Endometrial microvascular endothelial cells (primary cell): ENCODE measurements around the gene SDC1. TPM values are rescaled to one million over a fixed set of nuclear protein-coding genes. Genes with fewer than 3 reads are reported as not detected.
"Not testable (repeated sequence)": the region's sequence is repeated elsewhere in the genome, so short reads cannot be mapped to it uniquely, and the experiment has no call there.

Experiments used
- in situ Hi-C: cut with HindIII; loops from 2 replicates; pipeline ENCODE4 v1.10.0; 2017; ENCODE audit warnings: low sequenced_read_pairs, low pct_unique_long_range_greater_than_20kb; ENCODE audit errors: inconsistent ontology term
- total RNA-seq: library from RNA; depleted of rRNA; stranded (reverse); fragments of >200 nt; gene quantifications from one replicate; pipeline ENCODE4 v1.2.3, GENCODE V29; 2015; ENCODE audit errors: inconsistent ontology term

The SDC1 gene
- total RNA-seq, 1 donor from 2014 or later, result 2.9 TPM

DNA sequence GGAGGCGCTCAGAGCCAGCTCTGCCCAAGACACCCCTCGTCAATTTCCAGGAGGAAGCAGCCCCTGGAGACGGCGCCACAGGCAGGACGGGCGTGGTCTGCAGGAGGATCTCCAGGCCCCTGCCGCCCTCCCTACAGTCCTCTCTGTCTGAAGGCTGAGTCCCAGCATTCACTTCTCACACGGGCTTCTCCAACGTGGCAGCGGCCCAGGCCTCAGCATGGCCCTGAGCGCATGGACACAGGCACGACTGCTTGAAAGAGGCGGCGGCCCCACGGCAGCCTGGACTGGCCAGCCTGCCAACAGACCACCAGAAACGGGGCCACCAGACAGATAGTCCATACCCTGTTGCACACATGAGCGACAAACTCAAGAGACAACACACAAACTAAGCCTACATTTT, 23.3 kb downstream of the SDC1 start:
- in situ Hi-C loops, result no loop called here

DNA sequence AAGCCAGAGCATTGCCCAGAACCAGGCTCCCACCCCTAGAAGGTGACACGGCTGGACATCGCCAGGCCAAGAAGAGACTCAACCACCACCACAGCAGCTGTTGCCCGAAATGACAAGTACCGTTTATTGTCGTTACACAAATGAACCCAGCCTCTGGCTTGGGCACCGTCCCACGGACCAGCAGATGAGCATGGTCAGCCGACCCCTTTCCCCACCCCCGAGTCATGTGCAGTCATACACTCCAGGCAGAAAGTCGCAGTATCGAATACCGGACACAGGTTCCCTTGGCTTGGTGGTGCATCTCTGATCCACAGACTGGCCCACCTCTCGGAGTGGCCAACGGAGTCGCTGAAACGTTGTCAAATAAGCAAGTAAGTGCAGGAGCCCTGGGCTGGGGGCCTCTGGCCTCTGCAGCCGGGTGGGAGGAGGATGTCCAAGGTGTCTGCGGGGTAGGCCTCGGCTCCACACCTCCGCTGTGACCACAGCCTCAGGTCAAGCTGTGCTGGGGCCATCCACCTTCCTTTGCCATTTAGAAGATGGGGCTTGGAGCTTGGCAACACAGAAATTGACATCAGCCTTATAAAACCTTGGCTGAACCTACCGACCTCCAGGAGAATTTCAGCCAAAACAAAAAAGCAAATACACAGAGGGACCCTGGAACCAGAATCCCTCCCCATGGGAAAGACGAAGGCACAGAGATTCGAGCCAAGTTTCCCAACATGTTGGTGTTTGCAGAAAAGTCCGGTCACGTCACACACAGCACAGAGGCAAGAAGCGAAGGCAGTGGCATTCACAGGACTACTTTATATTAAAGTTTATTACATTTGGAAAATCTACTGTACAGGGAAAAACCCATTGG, 24.0 kb downstream of the SDC1 start:
- in situ Hi-C loops, result no loop called here

DNA sequence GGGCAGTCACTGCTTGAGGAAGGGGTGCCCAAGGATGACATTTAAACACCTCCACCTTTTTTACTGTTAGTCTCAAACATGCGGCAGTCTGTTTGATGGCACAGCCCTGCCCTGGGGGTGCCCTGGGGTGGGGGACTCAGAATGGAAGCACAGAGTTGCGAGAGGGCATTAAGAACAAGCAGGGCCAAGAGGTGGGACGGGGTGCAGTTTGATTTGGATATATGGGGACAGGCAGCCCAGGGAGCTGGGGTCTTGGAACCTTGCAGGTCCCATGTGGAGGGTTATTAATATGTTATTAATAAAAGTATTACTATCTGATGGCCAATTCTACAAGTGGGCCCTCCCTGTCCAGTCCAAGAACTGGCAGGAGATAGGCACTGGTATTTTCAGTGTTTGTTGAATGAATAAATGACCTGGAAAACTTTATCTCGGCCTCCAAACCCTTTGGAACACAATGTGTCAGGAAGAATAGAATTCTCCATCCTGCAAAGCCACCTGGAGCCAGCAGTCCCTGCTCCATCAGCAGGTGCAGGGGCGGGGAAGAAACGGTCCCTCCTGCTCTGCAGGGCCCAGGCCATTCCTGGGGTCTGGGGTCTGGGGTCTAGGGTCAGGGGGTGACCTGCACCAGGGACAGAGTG, 25.2 kb downstream of the SDC1 start:
- in situ Hi-C loops, result no loop called here

DNA sequence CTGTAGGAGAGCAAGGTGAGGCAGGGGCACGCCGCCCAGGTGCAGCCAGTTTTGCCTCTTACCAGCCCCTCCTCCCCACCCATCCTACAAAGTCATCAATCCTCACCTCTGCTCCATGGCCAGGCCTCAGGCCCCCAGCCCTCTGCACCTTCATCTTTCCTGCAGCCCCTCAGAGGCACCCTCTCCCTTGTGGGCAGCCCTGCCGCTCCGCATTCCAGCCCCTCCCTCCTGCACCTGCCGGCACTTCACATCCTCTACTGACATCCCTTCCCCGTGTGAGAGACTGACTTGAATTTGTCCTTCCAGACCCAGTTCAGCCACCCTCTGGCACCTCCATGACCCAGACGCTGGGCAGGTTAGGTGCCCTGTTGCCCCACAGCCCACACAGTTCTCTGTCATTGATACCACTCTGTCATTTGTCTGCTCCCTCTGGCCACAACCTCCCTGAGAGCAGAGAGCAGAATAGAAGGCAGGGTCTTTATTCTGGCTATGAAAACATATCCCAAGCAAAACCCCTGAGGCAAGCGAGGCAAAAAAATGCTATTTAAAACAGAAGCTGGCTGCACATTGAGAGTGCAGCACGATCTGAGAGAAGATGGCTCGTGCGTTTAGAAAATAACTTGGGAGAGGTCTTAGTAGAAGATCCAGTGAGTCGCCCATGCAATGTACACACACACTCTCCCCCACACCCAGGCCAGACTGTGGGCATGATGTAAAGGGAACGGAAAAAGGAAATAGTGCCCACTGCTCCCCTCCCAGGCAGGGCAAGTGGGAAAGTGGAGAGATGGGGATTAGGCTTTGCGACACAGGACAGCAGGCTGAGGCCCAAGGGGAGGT, 25.9 kb downstream of the SDC1 start:
- in situ Hi-C loops, result no loop called here

DNA sequence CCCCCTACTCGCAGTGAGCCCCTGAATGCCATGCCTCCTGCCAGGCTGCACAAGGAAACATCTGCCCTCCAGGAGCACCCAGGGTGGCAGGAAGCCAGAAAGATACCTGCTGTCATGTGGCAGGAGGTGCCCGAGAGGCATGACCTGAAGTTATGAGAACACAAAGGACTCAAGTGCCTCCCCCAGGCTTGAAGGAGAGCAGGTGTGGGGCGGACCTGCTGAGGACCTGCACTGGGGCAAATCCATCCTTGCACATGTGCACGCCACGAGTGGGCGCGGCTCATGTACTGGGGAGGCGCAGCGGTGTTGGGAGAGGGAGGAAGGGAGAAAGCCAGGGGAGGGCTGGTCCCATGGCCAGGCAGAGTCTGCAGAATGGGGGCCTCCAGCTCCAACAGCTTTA, 26.9 kb downstream of the SDC1 start:
- in situ Hi-C loops, result no loop called here

DNA sequence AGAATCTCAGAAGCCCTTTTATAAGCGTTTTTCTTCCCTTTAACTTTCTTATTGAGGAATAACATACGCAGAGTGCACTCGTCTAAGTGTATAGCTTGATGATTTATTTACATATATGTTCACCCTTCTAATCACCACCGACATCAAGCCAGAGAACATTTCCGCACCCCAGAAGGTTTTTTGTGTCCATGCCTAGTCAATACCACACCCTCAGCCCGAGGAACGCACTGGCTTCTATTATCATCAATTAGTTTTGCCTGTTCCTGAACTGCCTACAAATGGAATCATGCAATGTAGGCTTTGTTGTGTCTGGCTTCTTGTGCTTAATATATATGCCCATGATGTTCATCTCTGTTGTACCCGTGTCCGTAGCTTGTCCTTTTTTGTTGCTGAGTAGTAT, 27.7 kb downstream of the SDC1 start:
- in situ Hi-C loops, result no loop called here

DNA sequence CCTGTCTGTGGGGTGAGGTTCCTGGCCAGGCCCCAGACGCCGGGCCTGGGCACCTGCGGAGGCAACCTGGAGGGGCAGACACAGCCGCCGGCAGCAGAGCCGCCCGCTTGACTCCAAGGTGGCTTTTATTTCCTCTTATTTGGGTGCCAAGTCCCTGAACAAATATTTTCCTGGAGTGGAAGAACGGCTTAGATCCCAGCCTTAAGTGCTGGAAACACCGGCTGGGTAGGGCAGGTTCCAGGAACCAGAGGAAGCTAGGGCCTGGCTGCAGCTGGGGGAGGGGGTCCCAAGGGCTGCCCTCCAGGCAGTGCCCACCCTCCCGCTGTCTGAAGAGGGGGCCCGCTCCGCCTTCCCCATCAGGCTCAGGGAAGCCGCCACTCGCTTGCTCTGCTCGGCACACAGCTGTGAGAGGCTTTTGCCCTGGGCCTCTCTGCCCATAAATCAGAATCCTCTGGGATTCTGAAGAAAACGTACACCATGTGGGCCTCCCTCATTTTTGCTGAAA, 28.2 kb downstream of the SDC1 start:
- in situ Hi-C loops, result no loop called here

DNA sequence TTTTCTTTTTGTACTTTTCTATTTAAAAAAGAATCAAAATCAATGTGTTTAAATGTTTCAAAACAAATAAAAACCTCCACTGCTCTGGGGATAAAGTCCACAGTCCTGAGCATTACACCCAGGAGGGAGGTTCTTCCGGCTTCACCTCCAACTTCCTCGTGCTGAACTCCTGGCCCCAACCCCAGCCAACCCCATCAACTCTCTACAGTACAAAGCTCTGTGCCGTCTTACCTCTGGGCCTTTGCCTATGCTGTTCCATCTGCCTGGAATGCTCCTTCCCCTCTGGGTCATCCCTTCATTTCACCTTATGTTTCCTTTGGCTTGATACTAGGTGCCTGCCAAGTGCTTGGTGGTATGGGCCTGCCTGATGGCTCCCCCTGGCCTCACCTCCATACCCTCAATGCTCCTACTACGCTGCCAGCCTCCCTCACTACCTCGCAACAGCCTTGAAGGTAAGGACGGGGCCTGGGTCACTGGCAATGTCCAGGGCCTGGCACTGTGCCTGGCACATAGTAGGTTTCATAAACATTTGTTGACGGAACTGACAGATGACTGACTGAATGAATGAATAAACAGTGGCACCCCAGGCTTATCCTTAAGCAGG, 28.8 kb downstream of the SDC1 start:
- in situ Hi-C loops, result no loop called here

DNA sequence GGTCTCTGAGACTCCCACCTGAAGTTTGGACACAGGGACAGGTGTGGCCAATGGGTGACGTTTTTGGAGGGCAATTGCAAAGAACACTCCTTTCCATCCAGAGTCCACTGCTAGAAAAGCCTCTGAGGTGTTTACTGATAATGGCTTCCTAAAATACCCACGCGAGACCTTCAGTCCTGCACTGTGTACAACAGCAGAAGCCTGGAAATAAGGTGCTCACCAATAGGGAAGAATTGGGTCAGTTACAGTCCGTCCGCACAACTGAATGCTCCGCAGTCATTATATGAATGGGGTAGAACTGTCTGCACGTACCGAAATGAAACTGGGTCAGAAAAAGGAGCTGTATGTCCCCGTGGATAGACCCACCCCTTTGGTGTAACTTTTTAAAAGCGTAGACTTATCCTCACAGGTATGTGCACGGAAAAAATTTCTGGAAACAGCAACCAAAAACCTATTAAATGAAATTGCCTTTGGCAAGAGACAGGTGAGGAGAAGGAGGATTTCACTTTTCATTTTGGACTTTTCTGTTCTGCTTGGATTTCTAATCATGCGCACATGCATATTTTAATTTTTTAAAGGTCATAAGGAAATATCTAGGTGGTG, 29.4 kb downstream of the SDC1 start:
- in situ Hi-C loops, result no loop called here

DNA sequence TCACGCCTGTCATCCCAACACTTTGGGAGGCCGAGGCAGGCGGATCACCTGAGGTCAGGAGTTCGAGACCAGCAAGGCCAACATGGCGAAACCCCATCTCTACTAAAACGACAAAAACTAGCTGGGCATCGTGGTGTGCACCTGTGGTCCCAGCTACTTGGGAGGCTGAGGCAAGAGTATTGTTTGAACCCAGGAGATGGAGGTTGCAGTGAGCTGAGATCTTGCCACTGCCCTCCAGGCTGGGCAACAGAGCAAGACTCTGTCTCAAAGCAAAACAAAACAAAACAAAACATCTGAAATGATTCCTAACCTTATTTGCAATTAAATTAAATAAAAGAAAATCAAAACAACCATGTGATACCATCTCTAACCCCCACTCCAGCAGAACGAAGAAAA, 29.9 kb downstream of the SDC1 start:
- in situ Hi-C loops, result not testable (repeated sequence)

DNA sequence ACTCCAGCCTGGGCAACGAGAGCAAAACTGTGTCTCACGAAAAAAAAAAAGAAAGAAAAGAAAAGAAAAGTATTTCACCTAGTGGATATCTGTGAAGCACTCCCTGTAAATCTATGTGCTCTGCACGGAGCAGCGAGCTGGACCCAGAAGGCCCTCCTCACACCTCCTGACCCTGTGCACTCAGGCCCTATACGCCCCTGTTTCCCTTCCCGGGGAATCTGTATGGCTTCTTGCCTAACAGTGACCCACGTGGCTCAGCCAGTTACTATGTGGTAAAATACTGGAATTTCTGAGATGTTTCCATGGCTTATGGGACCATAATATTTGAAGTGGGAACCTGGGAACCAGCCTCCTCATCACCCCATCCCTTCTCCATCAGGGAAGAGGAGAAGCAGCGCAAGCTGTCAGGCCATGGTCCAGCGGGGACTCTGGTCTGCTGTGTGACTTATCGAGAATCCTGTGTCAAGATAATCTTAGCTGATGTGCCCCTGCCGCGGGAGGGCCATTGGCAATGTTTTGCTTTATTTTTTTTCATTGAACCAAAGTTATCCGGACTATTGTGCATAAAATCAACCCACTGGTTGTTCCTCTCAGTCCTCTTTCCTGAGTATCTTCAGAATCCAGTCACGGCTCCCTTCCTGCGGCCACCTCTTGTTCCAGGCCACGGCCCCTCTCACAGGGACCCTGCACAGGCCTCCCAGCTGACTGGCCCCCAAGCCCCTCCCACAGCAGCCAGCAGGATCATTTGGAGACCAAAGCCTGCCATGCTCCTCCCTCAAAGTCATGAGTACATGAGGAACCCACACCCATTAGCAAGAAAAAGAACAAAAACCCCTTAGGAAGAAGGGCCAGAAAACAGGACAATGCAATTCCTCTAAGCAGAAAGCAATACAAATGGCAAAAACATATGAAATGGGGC, 30.6 kb downstream of the SDC1 start:
- in situ Hi-C loops, result no loop called here

DNA sequence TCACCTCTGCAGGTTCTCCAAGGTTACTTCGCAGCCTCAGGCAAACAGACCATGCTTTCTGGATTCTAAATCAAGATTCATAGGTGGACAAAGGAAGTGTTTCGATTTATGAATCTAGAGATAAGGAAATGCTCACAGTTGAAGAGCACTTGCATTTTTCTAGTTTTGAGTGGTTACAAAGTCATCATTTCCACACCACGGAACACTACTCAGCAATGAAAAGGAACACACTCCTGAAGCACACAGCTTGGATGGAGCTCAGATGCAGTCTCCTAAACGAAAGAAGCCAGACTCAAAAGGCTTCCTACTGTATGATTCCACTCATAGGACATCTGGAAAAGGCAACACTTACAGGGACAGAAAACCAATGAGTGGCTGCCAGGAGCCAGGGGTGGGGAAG, 31.7 kb downstream of the SDC1 start:
- in situ Hi-C loops, result no loop called here

DNA sequence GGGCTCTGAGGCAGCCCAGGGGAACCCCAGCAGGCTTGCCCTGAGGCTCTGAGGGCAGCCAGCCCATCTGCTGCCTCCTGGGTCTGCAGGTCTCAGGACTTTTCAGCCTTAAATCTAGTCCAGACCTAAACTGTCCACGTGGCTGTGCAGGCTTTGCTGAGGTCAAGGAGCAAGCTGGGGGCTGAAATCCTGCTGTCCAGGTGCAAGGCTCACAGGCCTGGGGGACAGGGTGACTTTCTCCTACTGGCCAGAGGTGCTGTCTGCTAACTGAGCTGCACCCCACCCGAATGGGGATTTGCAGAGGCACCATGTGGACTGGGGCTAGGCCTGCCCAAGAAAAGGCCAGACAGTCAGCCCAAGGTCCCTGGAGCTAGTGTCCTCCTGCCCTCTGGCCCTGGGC, 32.1 kb downstream of the SDC1 start:
- in situ Hi-C loops, result no loop called here

DNA sequence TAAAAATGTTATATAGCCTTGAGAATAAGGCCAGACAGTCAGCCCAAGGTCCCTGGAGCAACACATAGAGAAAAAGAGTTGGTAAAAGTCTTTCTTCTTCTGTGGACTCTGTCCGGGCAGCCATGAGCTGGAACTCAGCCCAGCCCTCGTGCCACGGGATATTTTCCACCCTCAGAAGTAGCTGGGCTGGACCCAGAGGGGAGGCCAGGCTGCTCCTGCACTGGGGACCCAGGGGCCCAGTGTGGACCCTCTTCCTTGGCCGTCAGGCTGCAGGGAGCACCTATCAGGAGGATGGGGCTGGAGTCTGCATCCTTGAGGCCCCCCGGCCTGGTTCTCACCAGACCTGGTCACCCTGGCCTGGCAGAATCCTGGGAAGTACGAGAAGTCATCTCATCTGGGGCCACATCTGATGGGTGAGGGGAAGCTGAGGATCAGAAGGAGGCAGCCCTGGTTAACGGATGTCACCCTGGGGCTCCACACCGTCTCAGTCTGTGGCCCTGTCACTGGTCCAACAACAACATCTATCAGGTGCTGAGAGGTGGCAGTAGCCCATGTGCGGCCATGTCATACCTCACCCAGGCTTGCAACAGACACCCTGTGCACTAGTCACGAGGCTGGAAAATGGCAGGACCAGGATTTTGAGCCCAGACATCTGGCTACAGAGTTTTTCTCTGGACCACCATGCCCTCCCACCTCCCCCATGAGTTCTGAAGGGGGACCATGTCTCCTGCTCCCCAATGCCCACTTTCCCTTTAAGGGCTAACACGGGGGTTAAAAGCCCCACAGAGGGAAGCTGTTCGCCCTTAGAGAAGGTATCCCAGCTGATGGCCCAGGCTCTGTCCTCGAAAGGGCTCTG, 33.0 kb downstream of the SDC1 start:
- in situ Hi-C loops, result no loop called here

DNA sequence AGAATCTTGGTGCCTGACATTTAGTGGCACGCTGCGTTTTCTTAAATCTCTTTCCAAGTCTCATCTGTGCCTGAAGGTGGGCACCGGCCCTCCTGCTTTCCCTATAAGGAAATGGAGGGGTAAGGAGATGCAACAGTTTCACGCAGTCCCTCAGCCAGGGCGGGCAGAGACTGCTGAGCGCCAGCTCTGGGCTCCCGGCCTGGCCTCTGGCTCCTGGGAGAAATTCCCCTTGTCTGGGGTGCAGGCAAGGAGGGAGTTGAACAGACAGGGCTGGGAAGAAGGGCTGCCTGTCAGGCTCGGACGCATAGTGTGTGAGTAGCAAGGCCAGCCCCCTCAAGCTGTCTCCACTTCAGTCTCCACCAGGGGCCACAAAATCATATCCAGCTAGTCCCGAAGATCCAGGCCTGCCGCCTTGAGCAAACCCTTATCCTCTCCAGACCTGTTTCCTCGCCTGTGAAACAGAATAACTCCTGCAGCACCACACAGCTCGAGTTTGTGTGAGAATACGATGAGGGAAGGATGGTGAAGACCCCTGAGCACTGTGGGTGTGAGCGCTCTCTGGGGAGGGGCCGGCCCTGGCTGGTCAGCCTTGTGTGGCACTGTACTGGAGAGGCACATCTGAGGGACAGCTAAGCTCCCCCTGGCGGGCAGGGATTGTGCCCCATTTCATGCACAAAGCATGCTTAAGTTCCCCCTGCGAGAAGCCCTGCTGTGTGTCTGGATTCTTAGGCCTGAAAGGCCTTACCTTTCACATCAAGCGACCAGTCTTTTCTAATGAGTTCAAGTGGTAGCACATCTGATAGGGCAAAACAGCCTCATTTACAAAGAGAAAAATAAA, 33.8 kb downstream of the SDC1 start:
- in situ Hi-C loops, result no loop called here

DNA sequence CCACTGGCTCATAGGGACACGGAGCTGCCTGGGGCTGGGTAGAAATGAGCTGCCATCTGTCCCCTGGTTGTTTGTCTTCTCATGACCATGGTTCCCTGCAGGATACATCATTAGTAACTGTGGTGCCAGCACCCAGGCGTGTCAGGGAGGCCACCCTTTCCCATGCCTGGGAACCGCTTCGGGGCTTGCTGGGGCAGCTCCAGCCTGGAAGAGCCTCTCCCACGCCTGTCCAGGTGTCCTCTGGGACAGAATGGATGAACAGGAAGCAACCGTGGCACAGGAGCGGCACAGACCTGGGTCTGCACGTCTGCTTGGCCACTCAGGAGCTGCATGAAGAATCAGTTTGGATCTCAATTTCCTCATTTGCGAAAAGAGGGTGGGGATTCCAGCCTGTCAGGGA, 34.8 kb downstream of the SDC1 start:
- in situ Hi-C loops, result no loop called here
